HEK293 (cell line): ENCODE results near the gene ALPG.

Experiments
- CTCF ChIA-PET: fragments of 350-600 bp; formaldehyde crosslinking; extraction: SDS; loops from one replicate; lab custom pipeline; 2021; ENCODE audit warnings: antibody characterized with exemption; lab: Yijun Ruan, JAX
- POLR2A ChIA-PET: fragments of 300-600 bp; formaldehyde crosslinking; extraction: SDS; loops from one replicate; lab custom pipeline; 2020; ENCODE audit warnings: antibody characterized with exemption, inconsistent platforms; lab: Yijun Ruan, JAX
- H3K27ac ChIP-seq: fragments of 200-500 bp; sonication (Bioruptor generic); 2 replicates; pipeline ENCODE4 v1.5.1; 2014; ENCODE audit warnings: low read depth, low read length, control low read depth, inconsistent platforms; ENCODE audit errors: extremely low read depth
- H3K36me3 ChIP-seq, 2 experiments: fragments of 200-500 bp in 1 of 2; sonication (Bioruptor generic) in 1 of 2; 1 replicate in 1 of 2; 2 replicates in 1 of 2; pipeline ENCODE4 v1.5.1; 2014 to 2017; ENCODE audit warnings: inconsistent platforms in 2 of 2, low read length in 2 of 2; ENCODE audit not compliant: control insufficient read depth in 2 of 2, insufficient read depth in 1 of 2
- H3K4me1 ChIP-seq: fragments of 200-500 bp; sonication (Bioruptor generic); 2 replicates; pipeline ENCODE4 v1.5.1; 2014; ENCODE audit warnings: mild to moderate bottlenecking, low read length, inconsistent platforms; ENCODE audit not compliant: control insufficient read depth, insufficient read depth
- H3K4me3 ChIP-seq: 2 replicates; pipeline ENCODE4 v1.5.1; 2011; ENCODE audit warnings: low read depth, mild to moderate bottlenecking, control low read depth, low read length, moderate library complexity
- H3K9me3 ChIP-seq: fragments of 200-500 bp; sonication (Bioruptor generic); 2 replicates; pipeline ENCODE4 v1.5.1; 2014; ENCODE audit warnings: low read depth, low read length, inconsistent platforms; ENCODE audit not compliant: control insufficient read depth, insufficient read depth
- KLF1 ChIP-seq: fragments of 450-650 bp; formaldehyde crosslinking; IDR thresholded peaks from 2 replicates; pipeline ENCODE4 v1.5.1; 2016; ENCODE audit warnings: missing biosample characterization, missing genetic modification characterization
- KLF16 ChIP-seq: fragments of 450-650 bp; formaldehyde crosslinking; IDR thresholded peaks from 2 replicates; pipeline ENCODE4 v1.5.1; 2017; ENCODE audit warnings: missing biosample characterization, missing genetic modification characterization
- KLF8 ChIP-seq: fragments of 450-650 bp; formaldehyde crosslinking; IDR thresholded peaks from 2 replicates; pipeline ENCODE4 v1.5.1; 2016; ENCODE audit warnings: missing biosample characterization, missing genetic modification characterization
- OSR2 ChIP-seq: fragments of 450-650 bp; formaldehyde crosslinking; IDR thresholded peaks from 2 replicates; pipeline ENCODE4 v1.5.1; 2016; ENCODE audit warnings: missing biosample characterization, missing genetic modification characterization
- SCRT1 ChIP-seq: fragments of 450-650 bp; formaldehyde crosslinking; IDR thresholded peaks from 2 replicates; pipeline ENCODE4 v1.5.1; 2016; ENCODE audit warnings: missing biosample characterization, missing genetic modification characterization, borderline replicate concordance
- ZBTB17 ChIP-seq: fragments of 450-650 bp; formaldehyde crosslinking; IDR thresholded peaks from 2 replicates; pipeline ENCODE4 v1.5.1; 2016; ENCODE audit warnings: missing biosample characterization, missing genetic modification characterization
- ZBTB7A ChIP-seq: fragments of 450-650 bp; formaldehyde crosslinking; IDR thresholded peaks from 2 replicates; pipeline ENCODE4 v1.5.1; 2016; ENCODE audit warnings: low read depth, missing biosample characterization, missing genetic modification characterization
- ZNF16 ChIP-seq: fragments of 450-650 bp; formaldehyde crosslinking; IDR thresholded peaks from 2 replicates; pipeline ENCODE4 v1.5.1; 2016; ENCODE audit warnings: low read depth, missing biosample characterization, missing genetic modification characterization
- ZNF184 ChIP-seq: fragments of 450-650 bp; IDR thresholded peaks from 2 replicates; pipeline ENCODE4 v1.5.1; 2018; ENCODE audit warnings: missing biosample characterization, mild to moderate bottlenecking, missing genetic modification characterization
- ZNF239 ChIP-seq: fragments of 450-650 bp; formaldehyde crosslinking; IDR thresholded peaks from 2 replicates; pipeline ENCODE4 v1.5.1; 2016; ENCODE audit warnings: missing biosample characterization, missing genetic modification characterization
- ZNF423 ChIP-seq: fragments of 450-650 bp; formaldehyde crosslinking; IDR thresholded peaks from 2 replicates; pipeline ENCODE4 v1.5.1; 2016; ENCODE audit warnings: missing biosample characterization, missing genetic modification characterization
- ZNF514 ChIP-seq: fragments of 450-650 bp; formaldehyde crosslinking; IDR thresholded peaks from 2 replicates; pipeline ENCODE4 v1.5.1; 2016; ENCODE audit warnings: missing biosample characterization, missing genetic modification characterization
- ZNF555 ChIP-seq: fragments of 450-650 bp; formaldehyde crosslinking; conservative IDR thresholded peaks from 2 replicates; pipeline ENCODE4 v1.5.1; 2017; ENCODE audit warnings: missing biosample characterization, mild to moderate bottlenecking, missing genetic modification characterization, inconsistent platforms
- ZNF621 ChIP-seq: fragments of 450-650 bp; formaldehyde crosslinking; IDR thresholded peaks from 2 replicates; pipeline ENCODE4 v1.5.1; 2017; ENCODE audit warnings: missing biosample characterization, missing genetic modification characterization
- ZNF660 ChIP-seq: fragments of 450-650 bp; IDR thresholded peaks from 2 replicates; pipeline ENCODE4 v1.5.1; 2018; ENCODE audit warnings: missing biosample characterization, mild to moderate bottlenecking, missing genetic modification characterization
- ZNF747 ChIP-seq: fragments of 450-650 bp; formaldehyde crosslinking; IDR thresholded peaks from 2 replicates; pipeline ENCODE4 v1.5.1; 2016; ENCODE audit warnings: missing biosample characterization, missing genetic modification characterization
- ZNF776 ChIP-seq: fragments of 450-650 bp; formaldehyde crosslinking; IDR thresholded peaks from 2 replicates; pipeline ENCODE4 v1.5.0; 2017; ENCODE audit warnings: missing biosample characterization, missing genetic modification characterization, borderline replicate concordance
- ZNF837 ChIP-seq: fragments of 450-650 bp; formaldehyde crosslinking; IDR thresholded peaks from 2 replicates; pipeline ENCODE4 v1.5.1; 2016; ENCODE audit warnings: missing biosample characterization, missing genetic modification characterization
- TF ChIP-seq, protein P1 (sequence below): fragments of 450-650 bp; formaldehyde crosslinking; IDR thresholded peaks from 2 replicates; pipeline ENCODE4 v1.5.1; 2017; ENCODE audit warnings: missing biosample characterization, missing genetic modification characterization
- TF ChIP-seq, protein P2 (sequence below): fragments of 450-650 bp; formaldehyde crosslinking; conservative IDR thresholded peaks from 2 replicates; pipeline ENCODE4 v1.5.1; 2016; ENCODE audit warnings: low read depth, missing biosample characterization, missing genetic modification characterization
- TF ChIP-seq, protein P3 (sequence below): fragments of 450-650 bp; formaldehyde crosslinking; optimal IDR thresholded peaks from 2 replicates; pipeline ENCODE3; 2016; ENCODE audit warnings: missing biosample characterization, mild to moderate bottlenecking, missing genetic modification characterization
- TF ChIP-seq, protein P4 (sequence below): fragments of 450-650 bp; formaldehyde crosslinking; IDR thresholded peaks from 2 replicates; pipeline ENCODE4 v1.5.1; 2016; ENCODE audit warnings: missing biosample characterization, missing genetic modification characterization

ALPG gene

DNA sequence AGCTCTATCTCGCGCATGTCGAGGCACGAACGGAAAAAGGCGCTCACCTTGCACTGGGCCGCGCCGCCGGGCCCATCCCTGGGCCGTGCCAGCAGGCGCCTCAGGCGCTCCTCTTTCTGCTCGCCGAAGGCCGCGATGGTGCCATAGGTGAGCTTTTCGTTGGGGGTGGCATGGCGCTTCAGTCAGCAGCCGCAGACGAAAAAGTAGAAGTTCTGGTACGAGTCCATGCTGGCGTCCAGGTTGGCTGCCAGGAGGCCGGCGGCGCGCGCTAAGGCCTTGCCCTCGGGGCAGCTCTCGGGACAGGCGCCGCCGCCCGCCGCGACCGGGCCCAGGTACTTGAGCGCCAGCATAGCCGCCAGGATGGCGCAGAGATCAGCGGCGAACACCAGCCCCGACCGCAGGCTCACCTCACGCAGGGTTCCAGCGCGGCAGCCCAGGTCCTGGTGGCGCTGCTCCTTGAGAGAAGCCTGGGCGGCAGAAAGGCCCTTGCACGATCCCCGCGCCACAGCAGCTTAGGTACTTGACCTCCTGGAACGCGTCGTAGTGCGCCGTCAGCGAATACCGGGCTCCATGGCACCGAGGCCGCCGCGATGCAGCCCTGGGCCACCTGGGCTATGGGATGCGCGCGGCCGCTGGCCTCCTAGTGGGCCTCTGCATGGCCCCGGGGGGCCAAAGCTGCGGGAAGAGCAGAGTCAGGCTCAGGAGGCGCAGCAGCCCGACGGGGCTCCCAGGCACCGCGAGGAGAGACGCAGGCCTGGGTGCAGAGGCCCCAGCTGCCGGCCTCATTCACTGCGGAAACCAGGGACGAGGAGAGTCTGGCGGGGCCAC is 12.8 kb downstream of the ALPG start:
- no peak for TF ChIP-seq OSR2 (tag by site-specific recombination)
- no peak for TF ChIP-seq KLF1
- no peak for TF ChIP-seq KLF8
- TF ChIP-seq, protein P1, sequence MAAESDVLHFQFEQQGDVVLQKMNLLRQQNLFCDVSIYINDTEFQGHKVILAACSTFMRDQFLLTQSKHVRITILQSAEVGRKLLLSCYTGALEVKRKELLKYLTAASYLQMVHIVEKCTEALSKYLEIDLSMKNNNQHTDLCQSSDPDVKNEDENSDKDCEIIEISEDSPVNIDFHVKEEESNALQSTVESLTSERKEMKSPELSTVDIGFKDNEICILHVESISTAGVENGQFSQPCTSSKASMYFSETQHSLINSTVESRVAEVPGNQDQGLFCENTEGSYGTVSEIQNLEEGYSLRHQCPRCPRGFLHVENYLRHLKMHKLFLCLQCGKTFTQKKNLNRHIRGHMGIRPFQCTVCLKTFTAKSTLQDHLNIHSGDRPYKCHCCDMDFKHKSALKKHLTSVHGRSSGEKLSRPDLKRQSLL (tag by site-specific recombination): no peak
- TF ChIP-seq ZBTB7A (tag by site-specific recombination): no peak
- no peak for TF ChIP-seq ZNF747 (tag by site-specific recombination)
- TF ChIP-seq, protein P2, sequence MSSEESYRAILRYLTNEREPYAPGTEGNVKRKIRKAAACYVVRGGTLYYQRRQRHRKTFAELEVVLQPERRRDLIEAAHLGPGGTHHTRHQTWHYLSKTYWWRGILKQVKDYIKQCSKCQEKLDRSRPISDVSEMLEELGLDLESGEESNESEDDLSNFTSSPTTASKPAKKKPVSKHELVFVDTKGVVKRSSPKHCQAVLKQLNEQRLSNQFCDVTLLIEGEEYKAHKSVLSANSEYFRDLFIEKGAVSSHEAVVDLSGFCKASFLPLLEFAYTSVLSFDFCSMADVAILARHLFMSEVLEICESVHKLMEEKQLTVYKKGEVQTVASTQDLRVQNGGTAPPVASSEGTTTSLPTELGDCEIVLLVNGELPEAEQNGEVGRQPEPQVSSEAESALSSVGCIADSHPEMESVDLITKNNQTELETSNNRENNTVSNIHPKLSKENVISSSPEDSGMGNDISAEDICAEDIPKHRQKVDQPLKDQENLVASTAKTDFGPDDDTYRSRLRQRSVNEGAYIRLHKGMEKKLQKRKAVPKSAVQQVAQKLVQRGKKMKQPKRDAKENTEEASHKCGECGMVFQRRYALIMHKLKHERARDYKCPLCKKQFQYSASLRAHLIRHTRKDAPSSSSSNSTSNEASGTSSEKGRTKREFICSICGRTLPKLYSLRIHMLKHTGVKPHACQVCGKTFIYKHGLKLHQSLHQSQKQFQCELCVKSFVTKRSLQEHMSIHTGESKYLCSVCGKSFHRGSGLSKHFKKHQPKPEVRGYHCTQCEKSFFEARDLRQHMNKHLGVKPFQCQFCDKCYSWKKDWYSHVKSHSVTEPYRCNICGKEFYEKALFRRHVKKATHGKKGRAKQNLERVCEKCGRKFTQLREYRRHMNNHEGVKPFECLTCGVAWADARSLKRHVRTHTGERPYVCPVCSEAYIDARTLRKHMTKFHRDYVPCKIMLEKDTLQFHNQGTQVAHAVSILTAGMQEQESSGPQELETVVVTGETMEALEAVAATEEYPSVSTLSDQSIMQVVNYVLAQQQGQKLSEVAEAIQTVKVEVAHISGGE (tag by site-specific recombination): no peak
- TF ChIP-seq ZNF184: no peak
- TF ChIP-seq SCRT1: no peak
- TF ChIP-seq ZNF514: no peak

DNA sequence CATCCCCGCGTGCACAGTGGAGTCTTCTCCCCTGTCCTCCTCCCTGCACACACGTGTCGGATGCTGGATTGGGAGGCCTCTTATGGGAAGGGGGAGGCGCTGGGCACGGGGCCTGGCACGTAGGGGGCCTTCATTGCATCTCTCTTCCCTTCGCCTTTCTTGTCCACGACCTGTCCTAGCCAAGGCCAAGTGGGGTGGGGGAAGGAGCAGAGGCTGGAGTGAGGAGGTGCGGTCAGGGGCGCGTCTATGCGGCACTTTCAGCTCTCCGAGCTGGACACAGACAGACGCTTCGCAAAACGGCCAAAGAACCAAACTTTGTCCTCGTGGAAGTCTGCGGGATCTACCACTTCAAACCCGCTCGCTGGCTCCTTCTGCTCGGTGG is 13.4 kb downstream of the ALPG start:
- ChIA-PET POLR2A (no interaction called here), CTCF (no interaction called here)
- no peak overlapping the region for H3K27ac ChIP-seq
- TF ChIP-seq KLF16: no peak
- TF ChIP-seq ZBTB17 (tag by site-specific recombination): no peak
- no peaks in the 10 kb centered on the region for H3K36me3 ChIP-seq
- H3K4me3 ChIP-seq: no peak overlapping the region
- H3K4me1 ChIP-seq: no peaks in the 10 kb centered on the region
- no peaks in the 10 kb centered on the region for H3K9me3 ChIP-seq

More for the DNA sequence above, 12.8 kb downstream of the ALPG start:
- H3K4me3 ChIP-seq: no peak overlapping the region
- H3K4me1 ChIP-seq: no peaks in the 10 kb centered on the region
- no peaks in the 10 kb centered on the region for H3K36me3 ChIP-seq
- no peaks in the 10 kb centered on the region for H3K9me3 ChIP-seq
- ChIA-PET CTCF (interaction anchor here (0.7 to 1.1 kb wide), 2 partner anchors 8 to 14 kb away, joined by 3 to 4 read pairs; no protein-coding TSS in a partner anchor), POLR2A (no interaction called here)
- H3K27ac ChIP-seq: no peak overlapping the region

DNA sequence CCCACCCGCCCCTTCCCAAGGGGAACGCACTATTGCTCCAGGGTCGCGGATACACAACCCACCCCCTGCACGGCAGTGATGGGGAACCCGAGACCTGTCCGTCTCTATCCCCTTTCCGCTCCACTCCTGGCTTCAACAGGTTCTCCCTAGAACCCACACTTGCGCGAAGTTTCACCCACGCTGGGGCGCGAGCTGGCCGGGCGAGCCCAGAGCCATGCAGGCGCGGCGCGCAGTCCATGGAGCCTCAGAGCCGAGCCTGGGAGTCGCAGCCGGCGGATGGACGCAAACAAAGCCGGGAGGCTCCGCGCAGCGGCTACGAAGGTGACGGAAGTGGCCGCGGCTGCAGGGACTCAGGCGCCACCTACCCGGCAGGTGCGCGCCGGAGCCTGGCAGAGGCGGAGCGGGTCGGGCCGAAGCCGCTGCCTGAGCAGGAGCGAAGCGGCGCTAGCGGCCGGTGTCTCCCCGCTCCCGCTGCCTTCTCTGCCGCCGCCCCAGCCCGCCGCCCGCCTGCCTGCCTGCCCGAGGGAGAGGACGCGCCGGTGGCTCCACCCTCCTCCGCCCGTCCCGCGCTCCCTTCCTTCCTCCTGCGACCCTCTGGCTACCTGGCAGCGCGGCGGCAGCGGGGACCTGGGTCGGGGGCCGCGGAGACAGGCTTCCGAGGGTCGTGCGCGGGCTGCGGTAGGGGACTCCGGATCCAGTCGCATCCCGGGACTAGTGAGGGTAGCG is 14.0 kb downstream of the ALPG start:
- POLR2A ChIA-PET: no interaction called here
- no peaks in the 10 kb centered on the region for H3K4me1 ChIP-seq
- H3K36me3 ChIP-seq: no peaks in the 10 kb centered on the region
- no peaks in the 10 kb centered on the region for H3K9me3 ChIP-seq
- CTCF ChIA-PET: interaction anchor here (0.5 to 0.7 kb wide), 5 partner anchors 16 to 490 kb away, joined by 3 to 6 read pairs (median 3); no protein-coding TSS in a partner anchor
- no peak overlapping the region; the same call in 1 of the 2 replicates for H3K27ac ChIP-seq
- peak overlapping the region; percentile 49 for H3K4me3 ChIP-seq
- TF ChIP-seq ZNF660 (tag by site-specific recombination): 0 out of 2 replicates have a peak, but pooled peaks have one; percentile 19
- TF ChIP-seq ZNF621 (tag by site-specific recombination): no peak
- TF ChIP-seq ZNF423 (tag by site-specific recombination): no peak
- no peak for TF ChIP-seq ZNF555 (tag by site-specific recombination)
- TF ChIP-seq, protein P3, sequence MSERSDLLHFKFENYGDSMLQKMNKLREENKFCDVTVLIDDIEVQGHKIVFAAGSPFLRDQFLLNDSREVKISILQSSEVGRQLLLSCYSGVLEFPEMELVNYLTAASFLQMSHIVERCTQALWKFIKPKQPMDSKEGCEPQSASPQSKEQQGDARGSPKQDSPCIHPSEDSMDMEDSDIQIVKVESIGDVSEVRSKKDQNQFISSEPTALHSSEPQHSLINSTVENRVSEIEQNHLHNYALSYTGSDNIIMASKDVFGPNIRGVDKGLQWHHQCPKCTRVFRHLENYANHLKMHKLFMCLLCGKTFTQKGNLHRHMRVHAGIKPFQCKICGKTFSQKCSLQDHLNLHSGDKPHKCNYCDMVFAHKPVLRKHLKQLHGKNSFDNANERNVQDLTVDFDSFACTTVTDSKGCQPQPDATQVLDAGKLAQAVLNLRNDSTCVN (tag by site-specific recombination): peak; percentile 62
- TF ChIP-seq, protein P4, sequence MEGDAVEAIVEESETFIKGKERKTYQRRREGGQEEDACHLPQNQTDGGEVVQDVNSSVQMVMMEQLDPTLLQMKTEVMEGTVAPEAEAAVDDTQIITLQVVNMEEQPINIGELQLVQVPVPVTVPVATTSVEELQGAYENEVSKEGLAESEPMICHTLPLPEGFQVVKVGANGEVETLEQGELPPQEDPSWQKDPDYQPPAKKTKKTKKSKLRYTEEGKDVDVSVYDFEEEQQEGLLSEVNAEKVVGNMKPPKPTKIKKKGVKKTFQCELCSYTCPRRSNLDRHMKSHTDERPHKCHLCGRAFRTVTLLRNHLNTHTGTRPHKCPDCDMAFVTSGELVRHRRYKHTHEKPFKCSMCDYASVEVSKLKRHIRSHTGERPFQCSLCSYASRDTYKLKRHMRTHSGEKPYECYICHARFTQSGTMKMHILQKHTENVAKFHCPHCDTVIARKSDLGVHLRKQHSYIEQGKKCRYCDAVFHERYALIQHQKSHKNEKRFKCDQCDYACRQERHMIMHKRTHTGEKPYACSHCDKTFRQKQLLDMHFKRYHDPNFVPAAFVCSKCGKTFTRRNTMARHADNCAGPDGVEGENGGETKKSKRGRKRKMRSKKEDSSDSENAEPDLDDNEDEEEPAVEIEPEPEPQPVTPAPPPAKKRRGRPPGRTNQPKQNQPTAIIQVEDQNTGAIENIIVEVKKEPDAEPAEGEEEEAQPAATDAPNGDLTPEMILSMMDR (tag by site-specific recombination): peak; percentile 50; the same call in 1 of the 2 replicates
- TF ChIP-seq ZNF837: no peak
- TF ChIP-seq ZNF239: no peak
- TF ChIP-seq ZNF776 (tag by site-specific recombination): no peak
- no peak for TF ChIP-seq ZNF16 (tag by site-specific recombination)
